Right lung (tissue), 5 donors: ENCODE data around the gene PAK6. TPM values are rescaled to one million over a fixed set of nuclear protein-coding genes. Genes with fewer than 3 reads are reported as not detected.

Source experiments
- DNase-seq, 2 donors: peaks; one replicate each; pipeline ENCODE4 v3.0.0-alpha.2; 2013
- polyA plus RNA-seq, 5 donors: library from polyadenylated mRNA; unstranded; fragments of 120-200 nt; gene quantifications; one replicate each; pipeline versions ENCODE4 v1.2.1 to v1.2.3, GENCODE V29; 2013; ENCODE audit warnings: inconsistent platforms in 1 of 5, low replicate concordance in 1 of 5; ENCODE audit not compliant: insufficient read length in 5 of 5, insufficient read depth in 1 of 5

PAK6 gene
- polyA plus RNA-seq, 5 donors: 4.8 to 8.8 (median 6.0) TPM

GRCh38 chr15:40240619-40241221 lies 1.9 kb downstream of the PAK6 start:
- DNase-seq: no peak

GRCh38 chr15:40241269-40242212 lies 2.7 kb downstream of the PAK6 start:
- no peak for DNase-seq

GRCh38 chr15:40242213-40242599 lies 3.3 kb downstream of the PAK6 start:
- no peak for DNase-seq

- DNase-seq: no peak
These were observed 3.7 kb downstream of the PAK6 start for GRCh38 chr15:40242601-40243000.

DNA sequence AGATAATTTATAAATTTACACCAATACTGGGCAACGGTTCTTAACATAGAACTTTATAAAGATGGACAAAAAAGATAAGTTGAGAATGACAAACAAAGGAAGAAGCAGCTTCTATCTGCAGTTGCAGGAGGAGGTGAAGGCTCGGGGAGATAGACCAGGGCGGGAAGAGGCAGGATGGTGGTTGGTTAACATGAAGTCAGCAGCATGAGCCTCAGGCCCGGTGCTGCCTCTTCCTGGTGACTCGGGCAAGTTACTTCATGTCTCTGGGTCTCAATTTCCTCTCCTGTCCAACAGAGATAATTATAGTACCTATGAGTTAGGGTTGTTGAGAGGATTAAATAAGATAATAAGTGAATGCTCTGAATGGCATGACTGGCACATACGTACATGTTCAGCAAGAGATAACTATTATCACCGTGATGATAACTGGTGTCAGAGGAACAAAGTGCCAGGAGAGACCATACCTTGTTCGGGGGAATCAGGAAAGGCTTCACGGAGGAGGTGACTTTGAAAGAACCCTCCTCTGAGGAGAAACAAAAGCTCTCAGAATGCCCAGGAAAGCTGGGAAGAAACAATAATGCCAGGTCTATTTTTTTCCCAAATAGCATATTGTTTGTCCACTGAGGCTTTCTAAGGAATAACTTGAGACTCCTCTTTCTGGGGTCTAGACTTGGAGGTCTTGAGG lies 4.4 kb downstream of the PAK6 start:
- DNase-seq: no peak

DNA sequence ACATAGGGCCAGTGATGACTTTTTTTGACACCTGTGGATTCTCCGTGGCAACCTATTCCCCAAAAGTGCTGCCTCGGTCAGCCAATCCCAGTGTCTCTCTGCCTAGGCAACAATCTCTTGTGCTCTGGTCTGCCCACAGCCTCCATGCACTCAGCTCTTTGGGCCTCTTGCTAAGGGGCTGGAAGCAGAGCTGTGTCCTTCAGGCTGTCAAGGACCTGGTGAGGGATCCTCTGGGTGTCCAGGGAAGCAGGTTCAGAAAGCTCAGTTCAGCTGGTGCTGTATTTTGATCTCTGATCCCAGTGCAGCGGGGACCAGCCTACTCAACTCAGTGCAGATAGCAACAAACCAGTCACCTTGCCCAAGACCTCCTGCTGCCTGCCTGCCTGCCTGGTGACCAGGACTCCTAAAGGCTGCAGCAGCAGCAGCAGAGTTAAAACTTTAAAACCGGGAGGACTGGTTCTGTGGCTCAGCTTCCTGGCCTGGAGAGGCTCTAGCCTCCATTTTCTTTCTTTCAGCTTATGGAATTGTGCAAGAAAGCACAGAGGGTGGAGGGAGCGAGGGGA lies 6.2 kb downstream of the PAK6 start:
- peak; percentile 62 to 65 for DNase-seq

DNA sequence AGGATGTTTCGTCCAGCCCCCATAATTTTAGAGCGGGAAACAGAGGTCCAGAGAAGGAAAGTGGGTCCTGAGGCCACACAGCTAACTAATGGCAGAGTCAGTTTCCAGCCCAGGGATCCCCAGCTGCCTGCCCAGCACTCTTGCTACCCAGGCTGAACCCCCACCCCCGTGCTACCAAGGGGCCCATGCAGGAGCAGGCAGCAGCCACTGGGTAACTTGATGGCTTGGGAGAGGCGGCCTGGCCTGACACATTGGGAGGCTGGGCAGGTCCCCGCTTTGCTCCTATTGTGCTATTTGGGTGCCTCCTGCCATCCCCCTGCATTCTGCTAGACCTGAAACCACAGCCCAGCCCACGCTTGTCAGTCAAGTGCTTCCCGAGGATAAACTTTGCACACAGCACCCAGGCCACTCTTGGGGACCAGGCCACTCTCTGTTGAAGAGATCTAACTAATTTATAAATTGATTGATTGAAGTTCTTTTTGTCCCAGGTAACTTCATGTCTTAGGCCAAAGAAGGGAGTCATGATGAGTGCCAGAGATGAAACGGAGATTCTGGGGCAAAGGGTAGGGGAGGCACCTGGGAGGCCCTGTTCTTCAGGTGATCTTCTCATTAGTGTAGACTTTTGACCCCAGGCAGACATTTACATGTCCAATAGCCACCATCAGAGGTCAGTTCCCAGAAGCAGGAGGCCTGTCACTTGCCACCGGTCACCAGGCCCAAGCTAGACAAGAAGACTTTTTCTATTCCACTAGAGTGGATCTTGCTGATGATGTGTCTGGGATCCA lies 7.0 kb downstream of the PAK6 start:
- DNase-seq: no peak

DNA sequence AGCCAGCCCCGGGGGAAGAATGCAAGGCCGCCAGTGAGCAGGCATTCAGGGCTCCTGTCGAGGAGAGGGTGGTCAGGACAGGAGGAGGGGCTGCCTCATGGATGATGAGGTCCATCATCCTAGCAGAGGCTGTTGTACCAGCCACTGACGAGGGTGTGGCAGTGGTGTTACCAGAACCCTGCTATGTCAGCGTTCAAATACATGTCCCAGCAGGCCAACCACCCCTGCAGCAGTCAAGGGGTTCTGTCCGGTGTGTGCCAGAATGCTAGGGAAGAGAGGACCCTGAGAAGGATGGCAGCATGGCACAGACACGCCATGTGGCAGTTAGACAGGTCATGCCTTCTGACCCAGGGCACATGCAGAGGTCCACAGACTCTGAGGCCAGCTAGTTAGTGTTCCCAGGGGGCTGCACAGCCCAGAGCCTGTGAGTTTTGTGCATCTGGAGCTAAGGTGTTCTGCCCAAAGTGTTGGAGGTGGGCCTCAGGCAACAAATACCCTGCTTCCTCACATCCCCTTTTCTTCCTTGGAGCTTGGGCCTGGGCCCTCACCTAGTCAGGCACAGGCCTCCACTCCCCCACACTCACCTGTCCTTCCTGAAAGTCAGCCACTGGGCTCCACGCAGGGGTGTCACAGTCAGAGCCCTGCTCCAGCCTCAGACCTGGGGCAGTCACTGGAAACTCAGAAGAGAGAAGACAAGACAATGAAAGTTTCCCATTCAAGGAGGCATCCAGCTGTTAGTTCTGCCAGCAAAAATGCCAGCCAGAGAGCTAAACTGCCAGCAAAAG lies 7.8 kb downstream of the PAK6 start:
- no peak for DNase-seq

GRCh38 chr15:40247406-40247971 lies 8.6 kb downstream of the PAK6 start:
- DNase-seq: no peak

GRCh38 chr15:40248006-40248783 lies 9.3 kb downstream of the PAK6 start:
- DNase-seq: no peak

- DNase-seq: no peak
These were observed 10.8 kb downstream of the PAK6 start for GRCh38 chr15:40249477-40250303.

DNA sequence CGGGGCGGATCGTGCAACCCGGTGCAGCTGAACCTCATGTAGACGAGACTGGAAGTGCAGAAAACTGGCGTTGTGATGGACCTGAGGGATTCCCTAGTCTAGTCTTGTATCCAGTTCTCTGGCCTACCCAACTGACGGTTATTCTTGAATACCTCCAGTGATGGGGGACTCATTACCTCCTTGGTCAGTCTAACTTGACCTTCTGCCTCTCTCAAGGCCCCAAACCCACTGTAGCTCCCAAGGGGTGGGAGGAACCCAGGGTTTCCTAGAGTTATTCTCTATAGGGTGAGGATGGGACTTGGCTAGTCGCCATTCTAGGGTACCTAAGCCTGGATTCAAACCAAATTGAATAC lies 11.4 kb downstream of the PAK6 start:
- DNase-seq: no peak

DNA sequence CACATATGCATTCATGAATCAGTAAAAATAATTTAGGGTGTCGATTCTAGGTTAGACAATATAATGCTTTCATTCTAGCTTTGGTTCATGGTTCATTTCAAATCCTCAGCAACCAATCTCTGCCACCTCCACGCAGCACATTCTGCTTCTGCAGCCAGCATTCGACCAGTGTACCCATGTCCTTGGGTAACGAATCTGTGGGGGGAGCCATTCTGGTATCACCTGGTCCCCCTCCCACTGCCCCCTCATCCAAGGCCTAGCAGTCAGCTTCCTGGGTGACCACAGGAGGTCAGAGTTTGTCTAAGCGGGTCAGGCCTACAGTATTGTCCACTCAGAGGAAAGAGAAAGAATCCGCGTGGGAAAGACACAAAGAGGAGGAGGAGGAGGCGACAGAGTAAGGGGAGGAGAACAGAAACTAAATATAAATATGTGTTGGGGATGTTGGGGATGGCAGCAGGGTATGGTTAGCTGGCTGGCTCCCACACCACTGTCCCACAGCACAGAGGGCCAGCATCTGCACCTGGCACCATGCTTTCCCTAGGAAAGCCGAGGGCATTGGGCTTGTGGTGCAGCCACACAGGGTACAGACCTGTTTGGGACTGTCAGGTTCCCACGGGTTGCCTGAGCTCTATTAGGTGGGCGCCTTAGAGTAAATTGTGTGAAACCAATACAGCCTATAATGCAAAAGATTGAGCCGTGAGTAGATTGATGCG lies 12.1 kb downstream of the PAK6 start:
- DNase-seq: no peak

GRCh38 chr15:40251486-40252140 lies 12.8 kb downstream of the PAK6 start:
- DNase-seq: no peak

DNA sequence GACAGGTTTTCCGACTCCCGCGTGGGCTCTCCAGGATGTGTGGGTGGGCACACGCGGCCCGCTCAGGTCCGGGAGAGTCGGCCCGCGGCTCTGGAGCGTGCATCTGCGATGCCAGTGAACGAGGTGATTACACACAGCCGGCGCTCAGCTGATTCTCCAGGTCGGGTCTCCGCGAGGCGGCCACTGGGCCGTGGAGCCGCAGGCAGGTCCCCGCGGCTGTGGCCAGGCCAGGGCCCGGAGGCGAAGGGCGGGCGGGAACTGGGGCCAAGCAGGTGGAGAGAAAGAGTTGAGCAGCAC lies 13.2 kb downstream of the PAK6 start:
- DNase-seq: no peak

DNA sequence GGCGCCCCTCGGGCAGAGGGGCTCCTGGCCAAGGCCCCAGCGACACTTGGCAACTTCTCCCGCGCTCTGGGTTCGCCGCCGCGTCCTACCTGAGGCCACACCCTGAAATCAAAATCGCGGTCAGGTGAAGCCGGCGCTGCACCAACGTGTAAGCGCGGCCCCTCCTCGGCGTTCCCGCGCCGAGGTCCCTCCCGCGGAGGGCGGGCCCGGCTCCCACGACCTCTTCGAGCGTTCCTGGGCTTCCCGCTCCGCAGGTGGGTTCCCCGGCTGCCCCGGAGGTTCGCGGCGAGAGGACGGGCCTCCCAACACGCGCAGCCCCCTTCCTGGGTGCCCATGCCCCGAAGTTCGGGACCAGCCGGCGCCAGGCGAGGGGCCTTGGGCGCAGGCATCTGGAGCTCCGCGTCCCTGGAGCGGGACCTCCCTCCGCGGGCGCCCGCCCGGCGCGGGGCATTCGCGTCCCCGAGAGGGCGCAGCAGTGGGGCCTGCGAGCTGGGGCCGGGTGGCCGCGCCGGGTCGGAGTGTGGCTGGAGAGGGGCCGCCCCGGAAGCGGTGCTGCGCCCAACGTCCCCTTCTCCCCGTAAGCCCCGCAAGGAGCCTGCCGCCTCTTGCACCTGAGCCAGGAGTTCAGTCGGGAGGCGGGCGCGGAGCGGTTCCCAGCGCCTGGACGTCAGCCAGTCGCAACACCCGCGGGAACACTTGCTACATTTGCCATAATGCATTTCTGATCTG lies 13.7 kb downstream of the PAK6 start:
- peak in 1 of 2 donors; percentile 42 for DNase-seq
